GM12878 (cell line): ENCODE results near the gene RGS4.

ENCODE experiments used
- ATF3 ChIP-seq: IDR thresholded peaks from 2 replicates; pipeline ENCODE4 v1.6.1; 2011; ENCODE audit warnings: low read depth, mild to moderate bottlenecking, low read length, moderate library complexity, borderline replicate concordance; ENCODE audit errors: extremely low read depth
- CHD1 ChIP-seq: IDR thresholded peaks from 2 replicates; pipeline ENCODE4 v1.6.1; 2012; ENCODE audit warnings: low read depth, low read length, improper control_type of control experiment
- GABPA ChIP-seq: IDR thresholded peaks from 2 replicates; pipeline ENCODE4 v1.6.1; 2014; ENCODE audit warnings: antibody characterized with exemption, low read depth, mild to moderate bottlenecking, inconsistent platforms
- NFIC ChIP-seq: IDR thresholded peaks from 2 replicates; pipeline ENCODE4 v1.6.1; 2012; ENCODE audit warnings: low read depth, mild to moderate bottlenecking, inconsistent platforms, low read length, moderate library complexity
- POLR2A ChIP-seq: IDR thresholded peaks from 2 replicates; pipeline ENCODE4 v1.6.1; 2011; ENCODE audit warnings: low read depth, mild to moderate bottlenecking, low read length
- RBBP5 ChIP-seq: fragments of 200-600 bp; sonication (generic); conservative IDR thresholded peaks from 2 replicates; pipeline ENCODE4 v1.6.1; 2016
- TBL1XR1 ChIP-seq: IDR thresholded peaks from 2 replicates; pipeline ENCODE4 v1.6.1; 2012; ENCODE audit warnings: low read depth, low read length, improper control_type of control experiment
- TF ChIP-seq, protein P1 (sequence below): IDR thresholded peaks from 2 replicates; pipeline ENCODE4 v1.6.1; 2011; ENCODE audit warnings: low read depth, low read length, improper control_type of control experiment, borderline replicate concordance
- TF ChIP-seq, protein P2 (sequence below), 3 experiments: IDR thresholded peaks in 2 of 3; conservative IDR thresholded peaks in 1 of 3; 2 replicates each; pipeline ENCODE4 v1.5.1; 2011; ENCODE audit warnings: low read depth in 3 of 3, low read length in 3 of 3, mild to moderate bottlenecking in 3 of 3, control low read depth in 2 of 3, moderate library complexity in 2 of 3, inconsistent platforms in 1 of 3, mixed read lengths in 1 of 3; ENCODE audit not compliant: control insufficient read depth in 2 of 3, insufficient read depth in 1 of 3; ENCODE audit errors: extremely low read depth in 1 of 3
- TF ChIP-seq, protein P3 (sequence below): IDR thresholded peaks from 2 replicates; pipeline ENCODE4 v1.6.1; 2012; ENCODE audit warnings: low read length, inconsistent platforms

GRCh38 chr1:163093169-163093568 is 24.0 kb downstream of the RGS4 start:
- TF ChIP-seq, protein P1, sequence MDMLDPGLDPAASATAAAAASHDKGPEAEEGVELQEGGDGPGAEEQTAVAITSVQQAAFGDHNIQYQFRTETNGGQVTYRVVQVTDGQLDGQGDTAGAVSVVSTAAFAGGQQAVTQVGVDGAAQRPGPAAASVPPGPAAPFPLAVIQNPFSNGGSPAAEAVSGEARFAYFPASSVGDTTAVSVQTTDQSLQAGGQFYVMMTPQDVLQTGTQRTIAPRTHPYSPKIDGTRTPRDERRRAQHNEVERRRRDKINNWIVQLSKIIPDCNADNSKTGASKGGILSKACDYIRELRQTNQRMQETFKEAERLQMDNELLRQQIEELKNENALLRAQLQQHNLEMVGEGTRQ: no peak
- TF ChIP-seq, protein P2, sequence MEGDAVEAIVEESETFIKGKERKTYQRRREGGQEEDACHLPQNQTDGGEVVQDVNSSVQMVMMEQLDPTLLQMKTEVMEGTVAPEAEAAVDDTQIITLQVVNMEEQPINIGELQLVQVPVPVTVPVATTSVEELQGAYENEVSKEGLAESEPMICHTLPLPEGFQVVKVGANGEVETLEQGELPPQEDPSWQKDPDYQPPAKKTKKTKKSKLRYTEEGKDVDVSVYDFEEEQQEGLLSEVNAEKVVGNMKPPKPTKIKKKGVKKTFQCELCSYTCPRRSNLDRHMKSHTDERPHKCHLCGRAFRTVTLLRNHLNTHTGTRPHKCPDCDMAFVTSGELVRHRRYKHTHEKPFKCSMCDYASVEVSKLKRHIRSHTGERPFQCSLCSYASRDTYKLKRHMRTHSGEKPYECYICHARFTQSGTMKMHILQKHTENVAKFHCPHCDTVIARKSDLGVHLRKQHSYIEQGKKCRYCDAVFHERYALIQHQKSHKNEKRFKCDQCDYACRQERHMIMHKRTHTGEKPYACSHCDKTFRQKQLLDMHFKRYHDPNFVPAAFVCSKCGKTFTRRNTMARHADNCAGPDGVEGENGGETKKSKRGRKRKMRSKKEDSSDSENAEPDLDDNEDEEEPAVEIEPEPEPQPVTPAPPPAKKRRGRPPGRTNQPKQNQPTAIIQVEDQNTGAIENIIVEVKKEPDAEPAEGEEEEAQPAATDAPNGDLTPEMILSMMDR (IDR thresholded peaks at IDR 0.05 in 2 of 3, conservative IDR thresholded peaks at IDR 0.05 in 1 of 3; ENCODE audit: control insufficient read depth in 2 of 3, extremely low read depth in 1 of 3, insufficient read depth in 1 of 3, low read depth in 3 of 3, low read length in 3 of 3): no peak
- TF ChIP-seq NFIC: no peak
- TF ChIP-seq POLR2A: no peak
- TF ChIP-seq CHD1: no peak
- TF ChIP-seq RBBP5: no peak
- no peak for TF ChIP-seq TBL1XR1
- no peak for TF ChIP-seq GABPA
- TF ChIP-seq, protein P3, sequence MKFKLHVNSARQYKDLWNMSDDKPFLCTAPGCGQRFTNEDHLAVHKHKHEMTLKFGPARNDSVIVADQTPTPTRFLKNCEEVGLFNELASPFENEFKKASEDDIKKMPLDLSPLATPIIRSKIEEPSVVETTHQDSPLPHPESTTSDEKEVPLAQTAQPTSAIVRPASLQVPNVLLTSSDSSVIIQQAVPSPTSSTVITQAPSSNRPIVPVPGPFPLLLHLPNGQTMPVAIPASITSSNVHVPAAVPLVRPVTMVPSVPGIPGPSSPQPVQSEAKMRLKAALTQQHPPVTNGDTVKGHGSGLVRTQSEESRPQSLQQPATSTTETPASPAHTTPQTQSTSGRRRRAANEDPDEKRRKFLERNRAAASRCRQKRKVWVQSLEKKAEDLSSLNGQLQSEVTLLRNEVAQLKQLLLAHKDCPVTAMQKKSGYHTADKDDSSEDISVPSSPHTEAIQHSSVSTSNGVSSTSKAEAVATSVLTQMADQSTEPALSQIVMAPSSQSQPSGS: no peak
- no peak for TF ChIP-seq ATF3
